Fibroblast of upper back skin (primary cell): ENCODE measurements around the gene PARVB.
A peak's percentile ranks its signal among the peaks of the same experiment; 100 is the strongest.

ENCODE experiments used
- DNase-seq: peaks from one replicate; pipeline ENCODE4 v3.0.0-alpha.2; 2013

Gene PARVB

GRCh38 chr22:44166498-44167276 is 142.6 kb downstream of the PARVB start:
- DNase-seq, result peak; percentile 62

GRCh38 chr22:44167501-44167900 is 143.4 kb downstream of the PARVB start:
- DNase-seq, result no peak

DNA sequence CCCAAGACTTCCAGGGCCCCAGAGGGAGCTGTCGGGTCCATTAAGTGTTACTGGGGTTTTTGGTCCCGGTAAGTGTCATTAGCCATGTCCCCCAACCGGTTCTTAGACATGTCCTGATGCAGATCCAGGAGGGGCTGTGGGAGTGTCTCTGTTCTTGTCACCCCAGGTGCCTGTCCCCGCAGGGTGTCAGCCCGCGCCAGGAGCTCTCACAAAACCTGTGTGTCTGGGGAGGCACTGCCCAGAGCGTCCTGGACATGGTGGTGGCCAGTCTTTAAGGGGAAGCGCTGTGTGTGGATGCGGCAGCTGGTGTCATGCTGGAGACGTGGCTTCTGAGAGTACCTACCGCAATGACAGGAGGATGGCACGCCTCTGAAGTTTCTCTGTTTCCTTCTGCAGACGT is 144.1 kb downstream of the PARVB start:
- DNase-seq, result no peak

DNA sequence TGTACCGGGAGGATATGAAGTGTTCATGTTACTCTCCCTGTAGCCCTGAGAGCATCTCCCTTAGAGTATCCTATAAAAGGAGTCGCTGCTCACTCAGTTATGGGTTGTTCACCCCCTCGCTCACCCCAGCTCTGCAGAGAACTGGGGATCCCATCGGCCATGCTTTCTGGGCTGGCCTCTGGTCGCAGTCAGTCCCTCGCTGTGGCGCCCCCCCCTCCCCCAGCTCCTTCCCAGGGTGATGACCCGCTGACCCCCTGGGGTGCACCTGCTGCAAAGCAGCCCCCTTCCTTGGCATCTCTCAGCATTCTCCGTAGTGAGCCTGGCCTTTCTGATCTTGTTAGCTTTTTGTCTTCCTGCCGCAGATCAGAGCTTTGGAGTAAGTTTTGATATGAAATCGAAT is 146.4 kb downstream of the PARVB start:
- DNase-seq, result no peak

DNA sequence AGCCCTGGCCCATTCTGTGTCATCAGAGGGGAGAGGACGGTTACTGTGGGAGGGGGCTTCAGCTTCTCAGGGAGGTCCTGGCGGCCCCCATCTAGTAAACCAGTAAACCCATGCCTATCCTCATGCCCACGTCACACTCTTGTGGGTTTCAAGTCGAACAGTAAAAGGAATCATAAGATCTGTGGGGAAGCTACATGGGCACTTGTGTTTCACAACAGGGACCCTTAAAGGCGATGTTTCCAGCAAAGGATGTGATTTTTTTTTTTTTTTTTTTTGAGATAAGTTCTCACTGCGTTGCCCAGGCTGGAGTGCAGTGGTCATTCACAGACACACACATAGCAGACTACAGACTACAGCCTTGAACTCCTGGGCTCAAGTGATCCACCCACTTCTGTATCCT is 147.5 kb downstream of the PARVB start:
- no peak for DNase-seq

DNA sequence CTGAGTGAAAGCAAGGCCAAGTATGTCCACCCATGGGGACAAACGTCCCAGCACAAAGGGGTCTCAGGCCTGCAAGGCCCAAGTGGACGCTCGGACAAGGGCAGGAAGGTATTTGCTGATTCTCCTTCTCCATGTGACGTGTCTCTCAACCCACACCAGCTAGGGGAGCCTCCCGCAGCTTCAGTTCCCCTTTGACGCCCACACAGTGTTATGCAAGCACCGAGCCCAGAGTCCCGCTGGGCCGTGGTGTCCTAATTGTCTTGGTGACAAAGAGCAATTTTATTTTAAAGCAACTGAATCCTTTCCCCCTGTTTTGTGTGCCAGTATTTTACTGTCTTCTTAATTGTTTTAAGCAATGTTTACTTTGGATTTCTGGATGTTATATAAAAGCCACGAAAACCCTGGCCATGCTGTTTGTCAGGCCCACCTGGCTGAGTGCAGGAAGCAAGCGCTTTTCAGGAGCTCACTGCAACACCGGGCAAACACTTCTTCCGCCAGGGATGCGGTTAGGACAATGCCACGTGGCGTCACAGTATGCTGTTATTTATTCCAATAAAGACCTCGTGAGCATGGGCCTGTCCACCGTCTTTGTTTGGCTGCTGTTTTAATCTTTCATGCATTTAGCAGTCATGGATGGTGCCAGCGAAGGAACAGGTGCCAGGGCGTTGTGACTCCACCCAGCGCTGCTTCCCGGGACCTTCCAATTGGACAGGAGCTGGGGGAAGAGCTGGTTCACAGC is 148.4 kb downstream of the PARVB start:
- DNase-seq, result no peak

- DNase-seq, result no peak
Measured at GRCh38 chr22:44173154-44173553, 149.1 kb downstream of the PARVB start.

DNA sequence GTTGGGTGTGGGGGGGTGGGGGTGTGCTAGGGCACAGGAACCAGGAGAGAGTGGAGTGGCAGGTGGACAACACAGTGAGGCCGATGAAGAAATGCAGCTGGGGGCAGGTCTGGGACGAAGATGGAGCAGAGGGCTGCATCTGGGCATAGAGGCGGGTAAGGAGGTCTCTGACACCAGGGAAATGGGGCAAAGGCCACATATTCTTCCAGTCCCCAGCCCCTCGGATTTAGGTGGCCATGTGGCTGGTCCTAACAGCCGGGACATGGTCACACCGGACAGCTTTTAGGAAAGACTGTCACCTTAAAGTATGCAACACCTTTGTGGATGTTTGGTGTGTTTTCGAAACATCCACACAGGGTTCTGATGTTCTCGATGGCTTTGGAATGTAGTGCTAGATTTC is 151.6 kb downstream of the PARVB start:
- no peak for DNase-seq

DNA sequence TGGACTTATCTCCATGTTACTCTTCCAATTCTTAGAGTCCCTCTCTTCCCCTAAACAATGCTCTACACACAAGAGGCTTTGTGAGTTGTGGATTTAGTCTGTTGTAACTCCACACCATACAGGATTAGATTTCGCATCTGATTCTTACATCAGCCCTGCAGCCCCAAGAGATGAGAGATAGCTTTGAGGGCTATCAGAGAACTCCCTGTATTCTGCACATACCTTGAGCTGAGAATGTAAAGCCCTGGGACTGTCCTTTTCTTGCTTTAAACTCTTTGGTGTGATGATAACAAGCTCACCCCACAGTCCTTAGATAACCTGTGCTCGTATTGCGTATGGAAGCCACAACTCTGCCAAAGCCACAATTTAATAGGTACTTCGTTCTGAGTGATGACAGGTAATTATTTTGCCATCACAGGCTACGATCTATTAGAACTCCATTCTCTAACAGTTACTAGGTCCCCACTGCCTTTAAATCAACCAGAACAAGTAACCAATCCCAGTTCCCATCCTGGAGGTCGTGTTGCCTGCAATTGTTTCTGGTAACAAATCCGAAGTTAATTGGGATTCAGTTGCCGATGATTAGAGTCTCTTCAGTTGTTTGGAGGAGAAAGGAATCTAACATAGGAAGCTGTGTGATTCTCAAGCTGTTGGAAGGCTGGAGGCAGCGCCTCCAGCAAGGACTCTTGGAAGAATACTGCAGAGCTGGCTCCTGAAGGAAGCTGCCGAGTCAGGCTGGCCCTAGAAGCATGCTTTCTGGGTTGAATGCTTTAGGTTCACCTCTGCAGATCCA is 155.3 kb downstream of the PARVB start:
- DNase-seq, result peak; percentile 35

DNA sequence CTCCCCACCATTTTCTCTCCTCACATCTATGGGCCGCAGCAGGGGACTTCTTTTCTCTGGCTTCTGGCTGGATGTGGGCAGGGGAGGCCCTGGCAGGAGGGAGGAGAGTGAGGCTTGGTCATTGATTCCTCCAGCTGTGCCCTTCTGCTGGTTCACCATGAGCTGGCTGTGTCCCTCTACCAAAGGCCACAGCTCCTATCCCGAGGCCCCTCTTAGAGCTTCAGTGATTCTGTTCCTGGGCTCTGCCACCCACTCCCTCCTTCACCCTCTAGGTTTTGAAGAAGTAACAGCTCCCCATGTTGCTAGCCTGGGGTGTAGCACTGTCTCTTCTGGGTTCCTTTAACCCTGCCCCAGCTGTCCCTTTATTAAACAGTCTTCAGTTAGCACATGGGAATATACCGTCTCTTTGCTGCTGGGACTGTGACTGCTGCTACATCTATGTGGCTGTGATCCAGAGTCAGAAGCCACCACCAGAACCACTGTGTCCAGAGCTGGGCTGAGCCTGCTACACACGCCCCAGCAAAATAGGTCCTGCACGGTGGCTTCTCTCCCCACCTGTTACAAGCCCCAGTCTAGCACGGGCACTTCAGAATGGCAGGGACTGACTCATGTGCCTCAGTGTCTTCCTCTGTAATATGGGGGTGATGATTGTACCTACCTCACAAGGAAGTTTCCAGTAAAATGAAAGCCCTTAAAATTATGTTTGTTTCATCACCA is 156.0 kb downstream of the PARVB start:
- DNase-seq, result no peak

- DNase-seq, result no peak
Measured at GRCh38 chr22:44180706-44181032, 156.6 kb downstream of the PARVB start, which contains the start of gene PARVG. PARVG (plus strand) TSS chr22:44180925; CDS start chr22:44183330, 2,405 bp downstream.

DNA sequence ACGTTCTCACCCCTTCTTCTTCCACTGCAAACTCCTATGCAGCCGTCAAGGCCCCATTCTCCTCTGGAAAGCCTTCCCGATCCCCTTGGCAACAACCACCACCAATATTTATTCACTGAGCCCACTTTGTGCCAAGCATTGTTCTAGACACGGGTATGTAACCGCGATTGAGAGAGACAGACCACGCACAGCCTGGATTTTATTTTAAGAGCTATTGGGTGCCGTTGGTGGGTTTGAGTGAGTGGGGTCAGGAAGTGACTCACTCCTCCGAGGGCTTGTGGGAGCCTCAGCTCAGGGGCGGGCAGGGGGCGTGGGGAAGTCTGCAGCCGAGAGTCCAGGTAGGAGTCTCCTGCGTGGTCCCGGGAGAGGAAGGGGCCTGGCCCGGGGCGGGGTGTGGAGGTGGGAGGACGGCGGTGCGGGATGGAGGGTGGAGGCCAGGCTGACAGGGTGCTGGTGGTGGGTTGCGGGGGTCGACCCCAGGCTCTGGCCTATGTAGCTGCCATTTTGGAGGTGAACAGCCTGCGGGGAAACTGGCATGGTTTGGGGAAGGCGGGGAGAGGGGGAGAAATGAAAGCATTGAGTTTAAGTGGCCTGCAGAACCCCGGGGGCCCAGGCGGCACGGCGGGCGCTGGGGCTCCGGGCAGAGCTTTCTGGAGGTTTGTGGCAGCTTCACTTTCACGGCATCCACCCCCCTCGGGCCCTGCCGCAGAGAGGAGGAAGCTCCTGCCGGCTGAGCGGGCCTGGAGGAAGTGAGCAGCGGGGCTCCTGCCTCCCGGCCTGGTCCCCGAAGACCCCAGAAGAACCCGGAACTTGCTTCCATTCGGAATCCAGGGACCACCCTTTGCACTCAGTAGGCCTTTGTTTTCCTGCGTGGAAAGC is 157.2 kb downstream of the PARVB start:
- peak; percentile 6 for DNase-seq

- no peak for DNase-seq
Measured at GRCh38 chr22:44181912-44182587, 157.9 kb downstream of the PARVB start.

DNA sequence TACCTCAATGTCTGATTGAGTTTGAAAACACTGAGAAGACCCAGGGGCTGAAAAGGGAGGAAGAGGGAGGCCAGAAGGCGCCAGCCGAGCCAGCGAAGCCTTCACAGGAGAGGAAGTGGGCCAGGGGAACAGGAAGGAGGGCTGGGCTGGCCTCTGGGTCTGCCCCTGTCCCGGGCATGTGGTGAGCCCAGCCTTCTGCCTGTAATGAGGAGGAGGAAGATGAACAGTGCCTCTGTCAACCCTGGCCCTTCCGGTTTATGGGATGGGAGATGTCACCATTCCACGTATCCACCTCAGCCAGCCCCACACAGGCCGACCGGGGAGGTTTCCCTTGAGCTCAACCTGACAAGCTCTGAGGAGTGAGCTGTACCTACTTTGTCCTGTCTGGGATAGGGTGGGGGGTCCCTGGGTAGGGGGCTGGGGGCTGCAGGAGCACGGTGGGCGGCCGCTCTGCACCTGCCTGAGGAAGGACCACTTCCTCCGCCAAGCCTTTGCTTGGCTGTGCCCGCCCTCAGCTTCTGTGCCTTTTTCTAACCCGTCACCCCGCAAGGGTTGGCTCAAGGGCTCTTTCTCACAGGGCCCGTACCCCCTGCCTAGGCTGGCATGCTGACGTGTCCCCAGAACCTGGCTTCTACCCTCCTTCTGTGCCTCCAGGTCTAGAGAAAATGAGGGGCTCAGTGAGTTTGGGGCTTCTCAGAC is 158.6 kb downstream of the PARVB start:
- DNase-seq, result no peak

DNA sequence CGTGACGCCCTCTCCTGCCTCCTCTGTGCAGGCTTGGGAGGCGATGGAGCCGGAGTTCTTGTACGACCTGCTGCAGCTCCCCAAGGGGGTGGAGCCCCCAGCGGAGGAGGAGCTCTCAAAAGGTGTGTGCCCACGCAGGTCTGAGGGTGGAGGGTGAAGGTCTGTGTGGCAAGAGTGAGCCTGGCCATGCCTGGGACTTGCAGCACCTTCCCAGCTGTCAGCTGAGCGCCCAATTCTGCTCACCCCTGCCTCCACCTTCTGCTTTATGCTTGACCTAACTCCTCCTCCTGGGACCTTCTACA is 159.1 kb downstream of the PARVB start:
- DNase-seq, result no peak

DNA sequence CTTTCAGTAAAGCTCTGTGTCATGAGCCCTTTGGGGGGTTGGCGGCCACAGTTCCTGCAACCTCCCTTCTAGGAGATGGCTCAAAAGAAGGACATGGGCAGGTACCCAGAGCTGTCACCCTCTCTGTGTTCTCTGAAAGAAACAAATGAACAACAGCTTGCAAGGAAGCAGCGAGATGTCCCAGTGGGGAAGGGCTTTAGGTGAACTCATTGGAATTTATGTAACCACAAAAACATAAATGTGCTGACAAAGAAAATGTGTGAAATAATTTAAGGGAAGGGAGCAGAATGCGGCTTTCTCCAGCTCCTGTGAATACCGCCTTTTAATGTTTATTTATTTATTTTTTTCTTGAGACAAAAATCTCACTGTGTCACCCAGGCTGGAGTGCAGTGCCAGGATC is 159.9 kb downstream of the PARVB start:
- DNase-seq, result peak; percentile 32

DNA sequence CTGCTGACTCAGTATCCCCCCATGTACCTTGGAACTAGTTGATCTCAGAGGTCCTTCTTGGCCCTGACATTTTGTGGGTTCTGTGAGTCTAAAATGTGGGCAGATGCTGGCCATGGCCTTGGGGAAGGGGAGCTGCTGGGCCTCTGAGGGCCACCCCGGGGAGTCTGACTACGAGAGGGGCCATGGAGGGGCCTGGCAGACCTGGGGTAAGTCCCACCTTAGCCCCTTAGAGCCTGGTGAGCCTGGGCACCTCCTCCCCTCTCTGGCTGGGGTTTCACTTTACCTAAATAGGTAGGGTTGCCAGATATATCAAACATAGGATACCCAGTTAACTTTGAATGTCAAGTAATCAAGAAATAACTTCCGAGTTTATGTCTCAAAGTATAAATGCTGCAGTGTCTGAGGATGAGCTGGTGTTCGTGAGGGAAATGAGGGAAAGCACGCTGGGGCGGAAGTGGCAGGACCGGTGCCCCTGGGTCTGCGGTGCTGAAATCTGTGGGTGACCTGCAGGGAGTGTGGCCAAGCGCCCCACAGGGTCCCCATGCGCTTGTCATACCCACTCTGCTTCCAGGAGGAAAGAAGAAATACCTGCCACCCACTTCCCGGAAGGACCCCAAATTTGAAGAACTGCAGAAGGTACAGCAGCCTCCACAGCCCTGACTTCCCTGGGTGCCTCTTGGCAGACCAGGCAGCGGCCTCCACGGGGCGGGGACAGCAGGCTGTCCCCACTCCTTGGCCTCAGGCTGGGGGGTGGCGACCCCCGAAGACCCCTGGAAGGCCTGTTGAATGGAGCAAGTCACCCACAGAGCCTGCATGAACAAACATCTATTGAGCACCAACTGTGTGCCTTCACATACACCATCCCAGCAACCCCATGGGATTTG is 161.4 kb downstream of the PARVB start:
- no peak for DNase-seq

DNA sequence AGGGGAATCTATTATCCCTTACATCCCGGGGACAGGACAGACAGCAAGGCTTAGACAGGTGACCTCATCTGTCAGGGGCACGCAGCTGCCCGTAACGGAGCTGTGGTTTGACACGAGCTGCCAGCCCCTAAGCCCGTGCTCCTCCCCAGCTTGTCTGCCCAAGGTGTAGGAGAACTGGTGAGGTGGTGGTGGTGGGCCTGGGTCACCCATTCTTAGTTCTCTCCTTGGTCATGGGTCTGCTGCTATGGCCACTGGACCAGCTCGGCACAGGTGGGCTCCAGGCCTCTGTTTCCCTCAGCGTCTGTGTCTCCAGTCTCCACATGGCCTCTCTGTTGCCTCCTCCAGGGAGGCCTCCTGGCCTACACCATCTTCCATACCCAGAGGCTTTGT is 162.0 kb downstream of the PARVB start:
- no peak for DNase-seq

- no peak for DNase-seq
Measured at GRCh38 chr22:44186737-44187136, 162.6 kb downstream of the PARVB start.

DNA sequence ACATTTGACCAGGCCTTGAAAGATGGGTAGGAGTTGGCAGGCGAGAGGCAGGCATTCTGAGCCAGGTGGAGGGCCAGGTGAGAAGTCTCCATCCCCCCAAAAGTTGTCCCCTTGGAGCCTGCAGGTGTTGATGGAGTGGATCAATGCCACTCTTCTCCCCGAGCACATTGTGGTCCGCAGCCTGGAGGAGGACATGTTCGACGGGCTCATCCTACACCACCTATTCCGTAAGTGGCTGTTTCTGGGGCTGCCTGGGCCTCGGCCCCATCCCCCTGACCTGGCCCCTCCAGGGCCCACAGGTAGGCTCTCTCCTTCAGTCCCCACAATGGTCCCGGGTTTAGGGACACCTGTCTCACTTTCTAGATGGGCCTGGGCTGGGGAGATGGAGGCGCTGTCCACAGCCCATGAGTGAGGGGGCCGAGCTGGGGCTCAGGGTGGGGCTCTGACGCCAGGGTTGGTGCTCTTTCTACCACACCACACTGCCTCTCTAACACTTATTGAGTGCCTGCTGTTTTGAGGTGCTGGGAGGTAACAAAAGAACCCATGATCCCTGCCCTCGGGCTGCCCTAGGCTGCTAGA is 163.6 kb downstream of the PARVB start:
- DNase-seq, result no peak
